Gastrocnemius medialis (tissue), 4 donors: Measurements from ENCODE around the gene GALNT9. TPM values are rescaled to one million over a fixed set of nuclear protein-coding genes. Genes with fewer than 3 reads are reported as not detected.

Experiments
- ATAC-seq, 2 donors: fragments of 150-250 bp; one replicate each; pipeline ENCODE4 v1.9.1; 2016
- DNase-seq, 2 donors: peaks; one replicate each; pipeline ENCODE4 v3.0.0-alpha.2; 2019
- H3K27ac ChIP-seq, 4 donors: fragments of 200-600 bp; sonication (generic); 1 replicate in 1 of 4; 2 replicates in 3 of 4; pipeline ENCODE4 v1.5.1; 2016 to 2018; ENCODE audit warnings: mild to moderate bottlenecking in 2 of 4, moderate library complexity in 1 of 4
- H3K27me3 ChIP-seq, 3 donors: fragments of 200-600 bp; sonication (generic) in 2 of 3; 1 replicate in 1 of 3; 2 replicates in 2 of 3; pipeline versions ENCODE4 v1.5.1 to v1.6.0; 2016 to 2019; ENCODE audit warnings: mild to moderate bottlenecking in 1 of 3, moderate library complexity in 1 of 3
- H3K36me3 ChIP-seq, 2 donors: fragments of 200-600 bp; sonication (generic) in 1 of 2; one replicate each; pipeline ENCODE4 v1.5.1; 2017 to 2018
- H3K4me1 ChIP-seq, 2 donors: fragments of 200-600 bp; sonication (generic) in 1 of 2; one replicate each; pipeline ENCODE4 v1.5.1; 2016 to 2017; ENCODE audit warnings: mild to moderate bottlenecking in 2 of 2
- H3K4me3 ChIP-seq, 4 donors: fragments of 200-600 bp; sonication (generic) in 3 of 4; 1 replicate in 1 of 4; 2 replicates in 3 of 4; pipeline ENCODE4 v1.5.1; 2016 to 2019; ENCODE audit warnings: mild to moderate bottlenecking in 2 of 4
- H3K9me3 ChIP-seq, 3 donors: fragments of 200-600 bp; sonication (generic) in 2 of 3; 1 replicate in 1 of 3; 2 replicates in 2 of 3; pipeline ENCODE4 v1.5.1; 2016 to 2019
- CTCF ChIP-seq, 5 experiments: fragments of 450-650 bp in 3 of 5; fragments of 200-600 bp in 2 of 5; sonication (generic) in 2 of 5; IDR thresholded peaks in 4 of 5; conservative IDR thresholded peaks in 1 of 5; 1 replicate in 4 of 5; 2 replicates in 1 of 5; pipeline ENCODE4 v1.5.1; 2016 to 2019; ENCODE audit warnings: antibody characterized with exemption in 5 of 5, mild to moderate bottlenecking in 3 of 5, moderate library complexity in 3 of 5
- POLR2A ChIP-seq, 2 donors: fragments of 450-650 bp; IDR thresholded peaks; one replicate each; pipeline ENCODE4 v1.6.1; 2017; ENCODE audit warnings: antibody characterized with exemption in 2 of 2, mild to moderate bottlenecking in 2 of 2, moderate library complexity in 2 of 2
- in situ Hi-C, 4 donors: fragments of 200-750 bp; cut with MboI; loops; one replicate each; pipeline versions ENCODE4 v1.15.0 to v1.8.0; 2017; ENCODE audit warnings: low sequenced_read_pairs in 4 of 4
- intact Hi-C: fragments of 100-400 bp; cut with DNase I; formaldehyde crosslinking; loops from one replicate; pipeline ENCODE4 v1.15.1; 2023; ENCODE audit warnings: low total_unique reads
- total RNA-seq, 4 donors: library from RNA; depleted of rRNA; stranded (reverse); fragments of >200 nt; gene quantifications; one replicate each; pipeline versions ENCODE4 v1.1.0 to v1.2.3, GENCODE V29; 2016

Gene GALNT9
- total RNA-seq, 4 donors from 2014 or later: not detected

GRCh38 chr12:132328282-132329029 is 933 bp downstream of the GALNT9 start:
- DNase-seq (no peak), ATAC-seq (no peak)
- H3K9me3 ChIP-seq: no peaks in the 10 kb centered on the region
- H3K27ac ChIP-seq: no peak overlapping the region
- H3K4me1 ChIP-seq: no peaks in the 10 kb centered on the region
- H3K4me3 ChIP-seq: no peak overlapping the region
- peaks cover 52 to 62% (median 55%) of the 10 kb centered on the region in 3 donors for H3K27me3 ChIP-seq
- in situ Hi-C loops: no loop called here
- TF ChIP-seq POLR2A (IDR thresholded peaks at IDR 0.05): no peak
- no peak for TF ChIP-seq CTCF (IDR thresholded peaks at IDR 0.05 in 4 of 5, conservative IDR thresholded peaks at IDR 0.05 in 1 of 5)
- no peaks in the 10 kb centered on the region for H3K36me3 ChIP-seq
- intact Hi-C loops: no loop called here

- peaks cover 54 to 70% (median 60%) of the 10 kb centered on the region in 3 donors for H3K27me3 ChIP-seq
- in situ Hi-C loops: no loop called here
- no peaks in the 10 kb centered on the region for H3K36me3 ChIP-seq
- peak in 1 of 2 donors; percentile 21 for ATAC-seq
- TF ChIP-seq POLR2A (IDR thresholded peaks at IDR 0.05) (no peak), CTCF (IDR thresholded peaks at IDR 0.05 in 4 of 5, conservative IDR thresholded peaks at IDR 0.05 in 1 of 5) (no peak)
- H3K9me3 ChIP-seq: no peaks in the 10 kb centered on the region
- no peak overlapping the region for H3K4me3 ChIP-seq
- H3K27ac ChIP-seq: no peak overlapping the region
- intact Hi-C loops: no loop called here
- peak in 1 of 2 donors; percentile 10 for DNase-seq
- H3K4me1 ChIP-seq: no peaks in the 10 kb centered on the region
Observed at GRCh38 chr12:132327336-132328171, 1.8 kb downstream of the GALNT9 start.

- no peak for TF ChIP-seq POLR2A (IDR thresholded peaks at IDR 0.05)
- no peak for TF ChIP-seq CTCF (IDR thresholded peaks at IDR 0.05 in 4 of 5, conservative IDR thresholded peaks at IDR 0.05 in 1 of 5)
- Histone ChIP-seq H3K27ac (no peak overlapping the region), H3K27me3 (peaks cover 51 to 67% (median 61%) of the 10 kb centered on the region in 3 donors), H3K4me1 (no peaks in the 10 kb centered on the region), H3K4me3 (no peak overlapping the region), H3K9me3 (no peaks in the 10 kb centered on the region), H3K36me3 (no peaks in the 10 kb centered on the region)
- in situ Hi-C loops: no loop called here
- ATAC-seq (no peak), DNase-seq (no peak)
- intact Hi-C loops: no loop called here
Observed at GRCh38 chr12:132326646-132327045, 2.7 kb downstream of the GALNT9 start.

GRCh38 chr12:132325733-132326130 is 3.7 kb downstream of the GALNT9 start:
- H3K27me3 ChIP-seq: peaks cover 46 to 58% (median 53%) of the 10 kb centered on the region in 3 donors
- intact Hi-C loops (no loop called here), in situ Hi-C loops (no loop called here)

More at GRCh38 chr12:132325733-132326130, 3.7 kb downstream of the GALNT9 start:
- Histone ChIP-seq H3K9me3 (no peaks in the 10 kb centered on the region), H3K36me3 (no peaks in the 10 kb centered on the region), H3K4me3 (no peak overlapping the region), H3K27ac (no peak overlapping the region), H3K4me1 (no peaks in the 10 kb centered on the region)
- DNase-seq (no peak), ATAC-seq (no peak)
- TF ChIP-seq CTCF (IDR thresholded peaks at IDR 0.05 in 4 of 5, conservative IDR thresholded peaks at IDR 0.05 in 1 of 5) (no peak), POLR2A (IDR thresholded peaks at IDR 0.05) (no peak)
